Upper lobe of right lung (tissue), 1 donor: Measurements from ENCODE around the gene CEBPB. TPM values are rescaled to one million over a fixed set of nuclear protein-coding genes. Genes with fewer than 3 reads are reported as not detected.
"Not testable (repeated sequence)": the region's sequence is repeated elsewhere in the genome, so short reads cannot be mapped to it uniquely, and the experiment has no call there.

Source experiments
- ATAC-seq: fragments of 200-7000 bp; cut with Tn5 transposase; one replicate; pipeline ENCODE4 v1.9.1; 2020; ENCODE audit warnings: mild to moderate bottlenecking, moderate library complexity
- DNase-seq: peaks from one replicate; pipeline ENCODE4 v3.0.0-alpha.2; 2020
- H3K27ac ChIP-seq: fragments of 200-600 bp; one replicate; pipeline ENCODE4 v1.8.0; 2022
- H3K27me3 ChIP-seq: fragments of 200-600 bp; one replicate; pipeline ENCODE4 v1.8.0; 2022; ENCODE audit warnings: mild to moderate bottlenecking
- H3K36me3 ChIP-seq: fragments of 200-600 bp; one replicate; pipeline ENCODE4 v1.8.0; 2022
- H3K4me1 ChIP-seq: fragments of 200-600 bp; one replicate; pipeline ENCODE4 v1.8.0; 2022
- H3K4me3 ChIP-seq: fragments of 200-600 bp; one replicate; pipeline ENCODE4 v1.8.0; 2022; ENCODE audit warnings: mild to moderate bottlenecking
- H3K9me3 ChIP-seq: fragments of 200-600 bp; one replicate; pipeline ENCODE4 v1.8.0; 2022
- CTCF ChIP-seq: fragments of 200-600 bp; IDR thresholded peaks from one replicate; pipeline ENCODE4 v1.8.0; 2022; ENCODE audit warnings: antibody characterized with exemption
- intact Hi-C: fragments of 100-400 bp; cut with DNase I; formaldehyde crosslinking; loops from one replicate; pipeline ENCODE4 v1.11.0; 2022
- total RNA-seq: library from RNA; stranded (reverse); fragmentation: NEBNext Ultra II Directional; extraction: Animal tissue kit (Norgen Biotek cat#: 25700); gene quantifications from one replicate; pipeline ENCODE4 v1.2.1, GENCODE V29; 2021
- donor health status: DM: no; HTN: yes; CAD: no; lungs with severe emphysema.

CEBPB gene
- total RNA-seq, 1 donor from 2014 or later: 271 TPM

GRCh38 chr20:50152394-50153152, 38.1 kb upstream of the CEBPB start:
- intact Hi-C loops: no loop called here
- peak; percentile 46 for ATAC-seq
- Histone ChIP-seq H3K36me3 (peaks cover 11% of the 10 kb centered on the region), H3K4me3 (peak overlapping the region; percentile 99), H3K27me3 (no peaks in the 10 kb centered on the region), H3K27ac (peak overlapping the region; percentile 95), H3K4me1 (peaks cover 44% of the 10 kb centered on the region), H3K9me3 (no peaks in the 10 kb centered on the region)
- no peak for DNase-seq
- no peak for TF ChIP-seq CTCF

GRCh38 chr20:50153153-50153499, 37.5 kb upstream of the CEBPB start:
- Histone ChIP-seq H3K4me3 (peak overlapping the region; percentile 99), H3K27ac (peak overlapping the region; percentile 95), H3K9me3 (no peaks in the 10 kb centered on the region), H3K4me1 (peaks cover 44% of the 10 kb centered on the region), H3K36me3 (peaks cover 7% of the 10 kb centered on the region), H3K27me3 (no peaks in the 10 kb centered on the region)
- intact Hi-C loops: no loop called here
- no peak for ATAC-seq
- DNase-seq: no peak
- peak; percentile 5 for TF ChIP-seq CTCF

GRCh38 chr20:50153500-50154377, 36.9 kb upstream of the CEBPB start, which contains the start of gene PEDS1:
Gene PEDS1 (minus strand): TSS chr20:50153723. CDS start chr20:50153637, 86 bp downstream.
- Histone ChIP-seq H3K27ac (peak within 1 kb of the TSS; percentile 95), H3K4me1 (peaks cover 40% of the 10 kb centered on the region), H3K27me3 (no peaks in the 10 kb centered on the region), H3K36me3 (peaks cover under 1% of the 10 kb centered on the region), H3K9me3 (no peaks in the 10 kb centered on the region), H3K4me3 (peak within 1 kb of the TSS; percentile 99)
- intact Hi-C loops: no loop called here
- ATAC-seq (peak; percentile 94), DNase-seq (peak; percentile 97)
- TF ChIP-seq CTCF: no peak

GRCh38 chr20:50161494-50161893, 29.1 kb upstream of the CEBPB start:
- intact Hi-C loops, H3K4me1 ChIP-seq, H3K4me3 ChIP-seq, DNase-seq, H3K9me3 ChIP-seq, H3K36me3 ChIP-seq, H3K27me3 ChIP-seq, H3K27ac ChIP-seq, ATAC-seq: not testable (repeated sequence)

- intact Hi-C loops: no loop called here
- DNase-seq: no peak
- TF ChIP-seq CTCF: no peak
- ATAC-seq: no peak
- H3K4me1 ChIP-seq: peaks cover 2% of the 10 kb centered on the region
- H3K36me3 ChIP-seq: no peaks in the 10 kb centered on the region
- no peak overlapping the region for H3K4me3 ChIP-seq
- peak overlapping the region; percentile 36 for H3K27ac ChIP-seq
- H3K9me3 ChIP-seq: no peaks in the 10 kb centered on the region
- no peaks in the 10 kb centered on the region for H3K27me3 ChIP-seq
These were observed 26.9 kb upstream of the CEBPB start for GRCh38 chr20:50163570-50164317.
